OCI-M2 (cell line): ENCODE results near the gene MTUS2.

ENCODE experiments used
- DNase-seq: peaks from one replicate; lab custom pipeline; 2025; ENCODE audit not compliant: unreplicated experiment; lab: John Stamatoyannopoulos, UW

Gene MTUS2

GRCh38 chr13:29515372-29515771, 695.2 kb downstream of the MTUS2 start:
- no peak for DNase-seq

- DNase-seq: no peak
These were observed 695.9 kb downstream of the MTUS2 start for GRCh38 chr13:29516012-29516411.

GRCh38 chr13:29516880-29517279, 696.7 kb downstream of the MTUS2 start:
- DNase-seq: no peak

- no peak for DNase-seq
These were observed 699.8 kb downstream of the MTUS2 start for GRCh38 chr13:29519921-29520320.

- DNase-seq: no peak
These were observed 700.5 kb downstream of the MTUS2 start for GRCh38 chr13:29520671-29521070.

- no peak for DNase-seq
These were observed 701.2 kb downstream of the MTUS2 start for GRCh38 chr13:29521336-29521735.

- no peak for DNase-seq
These were observed 702.0 kb downstream of the MTUS2 start for GRCh38 chr13:29522044-29522685.

- DNase-seq: no peak
These were observed 703.2 kb downstream of the MTUS2 start for GRCh38 chr13:29523199-29523961.

- no peak for DNase-seq
These were observed 704.0 kb downstream of the MTUS2 start for GRCh38 chr13:29524176-29524575.

- no peak for DNase-seq
These were observed 704.5 kb downstream of the MTUS2 start for GRCh38 chr13:29524641-29525040.

GRCh38 chr13:29525757-29526156, 705.6 kb downstream of the MTUS2 start:
- DNase-seq: no peak

- no peak for DNase-seq
These were observed 706.6 kb downstream of the MTUS2 start for GRCh38 chr13:29526741-29527140.

- no peak for DNase-seq
These were observed 707.4 kb downstream of the MTUS2 start for GRCh38 chr13:29527511-29527910.

- DNase-seq: no peak
These were observed 707.8 kb downstream of the MTUS2 start for GRCh38 chr13:29527916-29528315.

GRCh38 chr13:29529754-29530153, 709.6 kb downstream of the MTUS2 start:
- no peak for DNase-seq

- DNase-seq: no peak
These were observed 710.8 kb downstream of the MTUS2 start for GRCh38 chr13:29530901-29531300.

GRCh38 chr13:29532116-29532515, 712.0 kb downstream of the MTUS2 start:
- DNase-seq: no peak

- no peak for DNase-seq
These were observed 712.7 kb downstream of the MTUS2 start for GRCh38 chr13:29532821-29533220.

GRCh38 chr13:29534083-29534482, 713.9 kb downstream of the MTUS2 start:
- no peak for DNase-seq

- DNase-seq: no peak
These were observed 715.8 kb downstream of the MTUS2 start for GRCh38 chr13:29535663-29536655.

- DNase-seq: no peak
These were observed 716.7 kb downstream of the MTUS2 start for GRCh38 chr13:29536853-29537252.
